ENCODE data around the gene NOP14.

GRCh38 chr4:2964706-2965258 is 1.6 kb upstream of the NOP14 start:
- no peak for TF ChIP-seq EZH2 (IDR thresholded peaks at IDR 0.05; ENCODE audit: low read depth)
- TF ChIP-seq, protein P1, sequence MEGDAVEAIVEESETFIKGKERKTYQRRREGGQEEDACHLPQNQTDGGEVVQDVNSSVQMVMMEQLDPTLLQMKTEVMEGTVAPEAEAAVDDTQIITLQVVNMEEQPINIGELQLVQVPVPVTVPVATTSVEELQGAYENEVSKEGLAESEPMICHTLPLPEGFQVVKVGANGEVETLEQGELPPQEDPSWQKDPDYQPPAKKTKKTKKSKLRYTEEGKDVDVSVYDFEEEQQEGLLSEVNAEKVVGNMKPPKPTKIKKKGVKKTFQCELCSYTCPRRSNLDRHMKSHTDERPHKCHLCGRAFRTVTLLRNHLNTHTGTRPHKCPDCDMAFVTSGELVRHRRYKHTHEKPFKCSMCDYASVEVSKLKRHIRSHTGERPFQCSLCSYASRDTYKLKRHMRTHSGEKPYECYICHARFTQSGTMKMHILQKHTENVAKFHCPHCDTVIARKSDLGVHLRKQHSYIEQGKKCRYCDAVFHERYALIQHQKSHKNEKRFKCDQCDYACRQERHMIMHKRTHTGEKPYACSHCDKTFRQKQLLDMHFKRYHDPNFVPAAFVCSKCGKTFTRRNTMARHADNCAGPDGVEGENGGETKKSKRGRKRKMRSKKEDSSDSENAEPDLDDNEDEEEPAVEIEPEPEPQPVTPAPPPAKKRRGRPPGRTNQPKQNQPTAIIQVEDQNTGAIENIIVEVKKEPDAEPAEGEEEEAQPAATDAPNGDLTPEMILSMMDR (conservative IDR thresholded peaks at IDR 0.05), result no peak
